Measurements from ENCODE around the gene CFAP61.

DNA sequence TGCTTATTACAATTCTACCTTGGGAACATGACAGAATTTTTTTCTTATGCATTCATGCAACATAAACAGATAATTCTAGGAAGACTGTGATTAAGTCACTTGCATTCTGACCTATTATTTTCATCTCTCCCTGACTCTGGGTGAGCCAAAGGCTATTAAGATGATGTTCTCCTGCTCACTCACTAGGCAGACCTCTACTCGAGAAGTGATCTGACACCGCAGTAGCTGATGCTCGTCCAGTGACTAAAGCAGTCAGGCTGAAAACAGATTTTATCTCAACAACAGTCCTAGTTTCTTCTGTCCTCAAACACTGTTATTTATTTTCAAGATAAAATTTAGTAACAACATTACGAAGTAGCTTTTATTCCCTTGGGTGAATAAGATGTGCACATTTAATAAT lies 17.8 kb upstream of the CFAP61 start:
- TF ChIP-seq, protein P1, sequence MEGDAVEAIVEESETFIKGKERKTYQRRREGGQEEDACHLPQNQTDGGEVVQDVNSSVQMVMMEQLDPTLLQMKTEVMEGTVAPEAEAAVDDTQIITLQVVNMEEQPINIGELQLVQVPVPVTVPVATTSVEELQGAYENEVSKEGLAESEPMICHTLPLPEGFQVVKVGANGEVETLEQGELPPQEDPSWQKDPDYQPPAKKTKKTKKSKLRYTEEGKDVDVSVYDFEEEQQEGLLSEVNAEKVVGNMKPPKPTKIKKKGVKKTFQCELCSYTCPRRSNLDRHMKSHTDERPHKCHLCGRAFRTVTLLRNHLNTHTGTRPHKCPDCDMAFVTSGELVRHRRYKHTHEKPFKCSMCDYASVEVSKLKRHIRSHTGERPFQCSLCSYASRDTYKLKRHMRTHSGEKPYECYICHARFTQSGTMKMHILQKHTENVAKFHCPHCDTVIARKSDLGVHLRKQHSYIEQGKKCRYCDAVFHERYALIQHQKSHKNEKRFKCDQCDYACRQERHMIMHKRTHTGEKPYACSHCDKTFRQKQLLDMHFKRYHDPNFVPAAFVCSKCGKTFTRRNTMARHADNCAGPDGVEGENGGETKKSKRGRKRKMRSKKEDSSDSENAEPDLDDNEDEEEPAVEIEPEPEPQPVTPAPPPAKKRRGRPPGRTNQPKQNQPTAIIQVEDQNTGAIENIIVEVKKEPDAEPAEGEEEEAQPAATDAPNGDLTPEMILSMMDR (IDR thresholded peaks at IDR 0.05) = no peak
- TF ChIP-seq CHD2 (IDR thresholded peaks at IDR 0.05; ENCODE audit: low read length, partially characterized antibody) = no peak
